HG03103 (cell line): Measurements from ENCODE around the gene ITGB3BP.
"Not testable (repeated sequence)": the region's sequence is repeated elsewhere in the genome, so short reads cannot be mapped to it uniquely, and the experiment has no call there.

Source experiments
- ATAC-seq: cut with Tn5 transposase; IDR thresholded peaks from one replicate; pipeline ENCODE4 v1.9.1; 2021; ENCODE audit warnings: low read depth; ENCODE audit not compliant: unreplicated experiment

The ITGB3BP gene

GRCh38 chr1:63423649-63424048, 99.4 kb downstream of the ITGB3BP start:
- ATAC-seq: no peak

- not testable (repeated sequence) for ATAC-seq
These were observed 102.3 kb downstream of the ITGB3BP start for GRCh38 chr1:63420746-63421145.

DNA sequence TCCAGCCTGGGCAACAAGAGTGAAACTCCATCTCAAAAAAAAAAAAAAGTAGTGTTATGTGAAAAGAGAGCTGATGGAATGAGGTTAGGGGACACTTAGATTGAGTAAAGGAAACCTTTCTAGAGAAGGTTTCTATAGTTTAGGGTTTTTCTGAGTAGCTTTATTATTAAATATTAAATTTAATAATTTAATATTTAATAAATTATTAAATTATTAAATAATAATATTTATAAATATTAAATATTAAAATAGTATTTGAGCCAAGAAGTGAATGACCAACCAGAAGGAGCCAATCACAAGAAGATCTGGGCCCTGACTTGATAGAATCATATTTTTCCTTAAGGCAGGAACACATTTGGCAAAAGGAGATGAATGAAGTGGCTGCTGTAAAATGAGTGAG, 104.9 kb downstream of the ITGB3BP start:
- ATAC-seq: no peak

DNA sequence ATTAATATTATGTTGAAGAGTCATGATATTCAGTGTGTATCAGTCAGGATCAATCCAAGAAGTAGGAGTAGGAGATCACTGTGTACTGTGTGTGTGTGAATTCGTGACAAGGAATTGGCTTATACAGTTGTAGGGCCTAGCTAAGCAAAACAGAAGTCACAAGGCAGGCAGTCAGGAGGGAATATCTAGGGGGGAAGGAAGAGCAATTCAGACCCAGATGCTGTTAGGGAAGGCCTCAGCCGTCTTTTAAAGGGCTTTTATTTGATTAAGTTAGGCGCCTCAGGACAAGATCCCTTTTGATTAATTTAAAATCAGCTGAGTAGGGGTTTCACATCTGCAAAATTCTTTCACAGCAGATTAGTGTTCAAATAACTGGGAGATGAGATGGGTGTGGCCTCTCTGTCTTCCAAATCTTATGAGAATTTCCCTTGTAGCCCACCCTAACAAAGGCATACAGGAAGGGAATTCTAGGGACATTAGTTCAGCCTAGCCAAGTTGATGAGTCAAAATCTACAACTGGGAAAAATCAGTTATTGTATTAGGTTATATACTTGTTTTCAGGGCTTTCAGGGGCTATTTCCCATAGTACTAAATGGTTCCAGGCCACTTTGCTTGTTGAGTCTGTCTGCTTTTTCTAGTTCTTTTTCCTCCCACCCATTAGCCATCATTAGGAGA, 108.2 kb downstream of the ITGB3BP start:
- ATAC-seq: no peak

DNA sequence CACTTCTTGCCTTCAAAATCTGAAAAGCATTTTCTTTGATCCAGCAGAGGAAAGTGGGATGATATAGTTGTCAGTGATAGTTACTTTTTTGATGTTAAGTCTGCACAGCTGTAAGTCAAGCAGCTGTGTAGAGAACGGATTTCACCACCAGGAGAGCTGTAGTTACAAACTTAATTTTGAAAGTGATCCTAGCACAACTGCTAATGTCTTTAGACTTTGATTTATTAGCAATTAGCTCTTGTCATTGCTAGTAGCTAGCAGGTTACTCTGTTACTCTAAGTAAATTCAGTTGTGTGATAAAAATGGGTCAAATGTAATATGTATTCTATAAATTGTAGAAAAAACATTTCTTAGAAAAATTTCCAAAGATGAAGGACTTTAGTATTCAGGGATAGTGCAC, 109.6 kb downstream of the ITGB3BP start:
- ATAC-seq: no peak

DNA sequence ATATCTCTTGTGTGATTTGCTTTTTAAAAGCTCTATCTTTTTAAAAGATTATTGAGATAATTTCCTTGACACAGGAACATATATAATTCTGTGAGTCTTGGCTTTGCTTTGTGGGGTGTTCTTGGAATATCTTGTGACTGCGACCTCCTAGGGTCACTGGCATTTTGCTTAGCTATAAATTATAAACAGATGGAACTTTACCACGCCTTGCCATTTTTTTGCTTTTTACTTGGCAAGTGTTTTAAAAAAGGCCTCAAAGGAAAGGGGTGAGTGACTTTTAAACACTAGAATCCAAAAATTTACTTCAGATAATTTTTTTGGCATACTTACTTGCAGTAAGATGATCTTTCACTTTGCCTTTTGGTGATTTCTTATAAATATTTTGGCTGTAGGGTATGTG, 112.0 kb downstream of the ITGB3BP start:
- ATAC-seq: no peak

DNA sequence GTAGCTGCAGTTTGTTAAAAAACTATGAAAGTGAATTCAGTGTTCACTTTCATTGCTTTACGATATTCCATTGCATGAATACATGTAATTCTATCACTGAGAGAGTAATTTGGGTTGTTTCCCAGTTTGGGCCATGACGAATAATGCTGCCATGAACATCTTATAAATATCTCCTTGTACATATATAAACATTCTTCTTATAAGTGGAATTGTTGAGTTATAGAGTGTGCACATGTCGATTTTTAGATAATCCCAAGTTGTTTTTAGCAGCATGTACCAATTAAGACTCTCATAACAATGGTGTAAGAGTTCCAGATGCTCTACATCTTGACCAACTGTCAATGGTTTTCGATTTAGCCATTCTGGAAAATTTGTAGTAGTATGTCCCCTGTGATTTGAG, 114.7 kb downstream of the ITGB3BP start:
- ATAC-seq: no peak

DNA sequence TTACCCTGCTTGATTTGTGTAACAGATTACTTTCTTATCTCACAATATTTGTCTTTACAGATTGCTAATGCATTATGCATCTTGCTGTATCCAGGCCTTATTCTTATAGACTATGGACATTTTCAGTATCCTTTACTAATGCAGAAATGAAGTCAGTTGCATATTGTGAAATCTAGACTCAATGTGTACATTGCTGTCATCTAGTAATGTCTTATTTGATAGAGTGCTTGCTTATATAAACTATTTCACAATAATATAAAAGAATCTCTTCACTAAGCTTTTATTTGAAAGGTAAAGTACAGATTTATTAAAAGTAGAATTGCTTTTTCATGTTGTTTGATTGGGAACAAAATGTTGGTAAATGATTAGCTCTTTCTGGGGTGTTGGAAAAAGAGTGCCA, 116.0 kb downstream of the ITGB3BP start:
- no peak for ATAC-seq

- no peak for ATAC-seq
These were observed 117.0 kb downstream of the ITGB3BP start for GRCh38 chr1:63405987-63406386.

- ATAC-seq: no peak
These were observed 118.0 kb downstream of the ITGB3BP start for GRCh38 chr1:63405021-63405420.

DNA sequence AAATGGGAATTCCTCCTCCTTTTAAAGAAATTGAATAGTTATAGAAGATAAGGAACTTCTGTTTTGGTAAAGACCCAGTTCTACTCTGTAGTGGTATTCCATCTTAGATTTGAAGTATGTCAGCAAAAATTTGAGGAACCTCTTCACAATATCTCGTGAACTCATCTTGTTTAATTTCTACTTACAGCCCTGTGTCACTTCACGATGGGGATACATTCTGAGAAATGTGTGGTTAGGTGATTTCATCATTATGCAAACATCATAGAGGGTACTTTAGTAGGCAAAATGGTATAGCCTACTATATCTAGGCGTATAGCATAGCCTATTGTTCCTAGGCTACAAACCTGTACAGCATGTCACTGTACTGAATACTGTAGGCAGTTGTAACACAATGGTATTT, 119.6 kb downstream of the ITGB3BP start:
- ATAC-seq: no peak

GRCh38 chr1:63401945-63402344, 121.1 kb downstream of the ITGB3BP start:
- no peak for ATAC-seq
